Measurements from ENCODE around the gene OSBPL3. TPM values are rescaled to one million over a fixed set of nuclear protein-coding genes. Genes with fewer than 3 reads are reported as not detected.

The OSBPL3 gene
- total and polyA plus RNA-seq, 7 donors, result 0.60 to 6.3 (median 1.8) TPM

GRCh38 chr7:24827589-24827988 lies 152.4 kb downstream of the OSBPL3 start:
- Histone ChIP-seq H3K27me3 (no peaks in the 10 kb centered on the region), H3K4me3 (no peak overlapping the region), H3K27ac (no peak overlapping the region), H3K4me1 (peaks cover 0 to 16% (median 9%) of the 10 kb centered on the region in 4 donors), H3K9me3 (no peaks in the 10 kb centered on the region), H3K36me3 (no peaks in the 10 kb centered on the region)
- TF ChIP-seq EP300 (IDR thresholded peaks at IDR 0.05) (no peak), POLR2AphosphoS5 (IDR thresholded peaks at IDR 0.05) (no peak), POLR2A (IDR thresholded peaks at IDR 0.05) (no peak)
- TF ChIP-seq, protein P1, sequence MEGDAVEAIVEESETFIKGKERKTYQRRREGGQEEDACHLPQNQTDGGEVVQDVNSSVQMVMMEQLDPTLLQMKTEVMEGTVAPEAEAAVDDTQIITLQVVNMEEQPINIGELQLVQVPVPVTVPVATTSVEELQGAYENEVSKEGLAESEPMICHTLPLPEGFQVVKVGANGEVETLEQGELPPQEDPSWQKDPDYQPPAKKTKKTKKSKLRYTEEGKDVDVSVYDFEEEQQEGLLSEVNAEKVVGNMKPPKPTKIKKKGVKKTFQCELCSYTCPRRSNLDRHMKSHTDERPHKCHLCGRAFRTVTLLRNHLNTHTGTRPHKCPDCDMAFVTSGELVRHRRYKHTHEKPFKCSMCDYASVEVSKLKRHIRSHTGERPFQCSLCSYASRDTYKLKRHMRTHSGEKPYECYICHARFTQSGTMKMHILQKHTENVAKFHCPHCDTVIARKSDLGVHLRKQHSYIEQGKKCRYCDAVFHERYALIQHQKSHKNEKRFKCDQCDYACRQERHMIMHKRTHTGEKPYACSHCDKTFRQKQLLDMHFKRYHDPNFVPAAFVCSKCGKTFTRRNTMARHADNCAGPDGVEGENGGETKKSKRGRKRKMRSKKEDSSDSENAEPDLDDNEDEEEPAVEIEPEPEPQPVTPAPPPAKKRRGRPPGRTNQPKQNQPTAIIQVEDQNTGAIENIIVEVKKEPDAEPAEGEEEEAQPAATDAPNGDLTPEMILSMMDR (IDR thresholded peaks at IDR 0.05), result no peak
- intact Hi-C loops (cut with DNase I), result no loop called here
- no peak for DNase-seq
- 46 to 95% methylated on average over 1 of the region's 1 CpG for WGBS, 2 donors

- no peak overlapping the region for H3K27ac ChIP-seq
- H3K4me3 ChIP-seq, result no peak overlapping the region
- DNase-seq, result no peak
- intact Hi-C loops (cut with DNase I), result no loop called here
- H3K9me3 ChIP-seq, result no peaks in the 10 kb centered on the region
- TF ChIP-seq EP300 (IDR thresholded peaks at IDR 0.05), result no peak
- no peak for TF ChIP-seq POLR2AphosphoS5 (IDR thresholded peaks at IDR 0.05)
- TF ChIP-seq, protein P1 (IDR thresholded peaks at IDR 0.05), result no peak
- no peak for TF ChIP-seq POLR2A (IDR thresholded peaks at IDR 0.05)
- H3K27me3 ChIP-seq, result no peaks in the 10 kb centered on the region
- no peaks in the 10 kb centered on the region for H3K36me3 ChIP-seq
- peaks cover 0 to 16% (median 9%) of the 10 kb centered on the region in 4 donors for H3K4me1 ChIP-seq
- 96 to 98% methylated on average over 2 of the region's 2 CpGs for WGBS, 2 donors
Measured at GRCh38 chr7:24827027-24827426, 153.0 kb downstream of the OSBPL3 start.

DNA sequence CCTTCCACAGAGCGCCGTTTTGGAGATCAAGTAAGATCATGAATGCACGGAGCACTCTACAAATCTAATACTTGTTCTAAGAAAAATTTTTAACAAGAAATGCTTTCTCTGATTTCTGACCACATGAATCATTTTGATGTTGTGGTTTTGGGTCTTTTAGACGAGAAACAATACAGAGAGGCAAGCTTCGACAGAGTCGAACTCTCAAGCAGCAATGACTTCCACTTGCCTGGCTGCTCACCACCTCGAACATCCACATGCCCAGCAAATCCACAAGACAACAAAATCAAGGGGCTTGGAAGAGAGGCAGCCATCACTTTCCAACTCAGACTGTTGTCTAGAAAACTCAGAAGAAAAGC lies 153.3 kb downstream of the OSBPL3 start:
- Histone ChIP-seq H3K27ac (peak overlapping the region in 1 of 4 donors; percentile 37), H3K27me3 (no peaks in the 10 kb centered on the region), H3K4me3 (no peak overlapping the region), H3K4me1 (peaks cover 0 to 16% (median 11%) of the 10 kb centered on the region in 4 donors), H3K9me3 (no peaks in the 10 kb centered on the region), H3K36me3 (no peaks in the 10 kb centered on the region)
- no peak for TF ChIP-seq POLR2A (IDR thresholded peaks at IDR 0.05)
- no peak for TF ChIP-seq EP300 (IDR thresholded peaks at IDR 0.05)
- TF ChIP-seq, protein P1 (IDR thresholded peaks at IDR 0.05), result no peak
- TF ChIP-seq POLR2AphosphoS5 (IDR thresholded peaks at IDR 0.05), result no peak
- DNase-seq, result no peak
- intact Hi-C loops (cut with DNase I), result no loop called here
- 67 to 84% methylated on average over 7 of the region's 7 CpGs for WGBS, 2 donors

GRCh38 chr7:24825931-24826661 lies 153.9 kb downstream of the OSBPL3 start:
- Histone ChIP-seq H3K27ac (peak overlapping the region in 1 of 4 donors; percentile 37), H3K36me3 (no peaks in the 10 kb centered on the region), H3K27me3 (no peaks in the 10 kb centered on the region), H3K9me3 (no peaks in the 10 kb centered on the region), H3K4me1 (peaks cover 0 to 20% (median 14%) of the 10 kb centered on the region in 4 donors), H3K4me3 (no peak overlapping the region)
- no peak for DNase-seq
- 46 to 71% methylated on average over 6 of the region's 6 CpGs for WGBS, 2 donors
- intact Hi-C loops (cut with DNase I), result no loop called here
- TF ChIP-seq, protein P1 (IDR thresholded peaks at IDR 0.05), result no peak
- TF ChIP-seq POLR2A (IDR thresholded peaks at IDR 0.05) (no peak), POLR2AphosphoS5 (IDR thresholded peaks at IDR 0.05) (no peak), EP300 (IDR thresholded peaks at IDR 0.05) (no peak)

All from sigmoid colon (tissue), 7 donors.